ENCODE results near the gene NFIC. TPM values are rescaled to one million over a fixed set of nuclear protein-coding genes. Genes with fewer than 3 reads are reported as not detected.

The NFIC gene
- 38.3 and 102 TPM in 2 replicates for total RNA-seq

GRCh38 chr19:3365836-3366752 lies at the start of gene NFIC:
NFIC (plus strand) TSS chr19:3366583; CDS start chr19:3366637, 54 bp downstream.

GRCh38 chr19:3480383-3481091 lies 114.2 kb downstream of the NFIC start, which contains the start of gene SMIM24:
SMIM24 (minus strand) TSS chr19:3480525; CDS start chr19:3480463, 62 bp downstream.

GRCh38 chr19:3483226-3483628 lies 116.8 kb downstream of the NFIC start, which contains the start of gene SMIM44:
SMIM44 (minus strand) TSS chr19:3483441; CDS start chr19:3483403, 38 bp downstream.

GRCh38 chr19:3500429-3501101 lies 134.2 kb downstream of the NFIC start, which contains the start of gene DOHH:
DOHH (minus strand) TSS chr19:3500674; CDS start chr19:3496814, 3,860 bp downstream.

DNA sequence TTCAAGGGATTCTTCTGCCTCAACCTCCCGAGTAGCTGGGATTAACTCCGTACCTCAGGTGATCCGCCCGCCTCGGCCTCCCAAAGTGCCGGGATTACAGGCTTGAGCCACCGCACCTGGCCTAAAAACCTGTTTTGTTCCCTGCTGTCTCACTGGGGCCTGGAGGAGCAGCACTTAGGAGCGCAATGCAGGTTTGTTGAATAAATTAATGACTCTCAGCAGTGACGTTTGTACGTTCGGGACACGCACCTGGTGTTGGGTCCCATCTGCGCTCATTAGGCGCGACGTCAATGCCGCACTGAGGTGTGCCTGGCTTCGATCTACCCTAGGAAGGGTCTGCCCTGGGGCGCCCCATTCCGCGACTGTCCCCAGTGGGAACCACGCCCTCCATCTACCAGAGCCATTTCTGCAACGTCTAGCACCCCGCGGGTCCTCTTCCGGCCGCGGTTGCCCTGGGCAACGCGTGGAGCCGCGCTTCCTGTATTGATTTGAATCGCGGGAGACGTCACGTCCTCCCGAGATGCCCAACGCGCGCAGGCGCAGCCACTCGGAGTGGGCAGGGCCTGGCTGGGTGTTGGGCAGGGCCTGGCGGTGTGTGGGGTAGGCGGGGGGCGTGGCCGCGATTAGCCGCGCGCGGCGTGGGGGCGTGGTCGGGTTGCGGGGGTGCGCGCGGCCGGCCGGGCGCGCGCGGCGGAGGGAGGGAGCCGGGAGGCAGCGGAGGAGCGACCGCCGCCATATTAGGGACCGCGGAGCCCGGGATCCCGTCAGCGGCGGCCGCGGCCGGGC lies 139.4 kb downstream of the NFIC start, which contains the start of gene FZR1:
FZR1 (plus strand) TSS at position 714 of the 786 bp plus-strand sequence. CDS start 16,679 bp downstream, outside the sequence.

Other genes with a start within 250 kb of the NFIC start
- under 0.01 and 0.46 TPM in 2 replicates for gene GNA15, start 230.6 kb upstream of the NFIC start, total RNA-seq
- under 0.01 TPM in 1 of 2 replicates, not detected in the other for gene S1PR4, start 187.8 kb upstream of the NFIC start, total RNA-seq
- gene NCLN, start 180.7 kb upstream of the NFIC start, total RNA-seq = 65.6 and 85.4 TPM in 2 replicates
- not detected in 2 replicates for gene CELF5, start 141.9 kb upstream of the NFIC start, total RNA-seq
- gene SMIM24, start 113.9 kb downstream of the NFIC start, total RNA-seq = not detected in 2 replicates
- not detected in 2 replicates for gene SMIM44, start 116.9 kb downstream of the NFIC start, total RNA-seq
- 8.0 and 11.7 TPM in 2 replicates for gene DOHH, start 134.1 kb downstream of the NFIC start, total RNA-seq
- gene FZR1, start 139.7 kb downstream of the NFIC start, total RNA-seq = 29.7 and 51.3 TPM in 2 replicates
- not detected in 2 replicates for gene TEKTIP1, start 172.6 kb downstream of the NFIC start, total RNA-seq
- 117 and 155 TPM in 2 replicates for gene MFSD12, start 191.0 kb downstream of the NFIC start, total RNA-seq
- gene HMG20B, start 206.4 kb downstream of the NFIC start, total RNA-seq = 55.8 and 65.8 TPM in 2 replicates
- under 0.01 TPM in 1 of 2 replicates, not detected in the other for gene GIPC3, start 218.9 kb downstream of the NFIC start, total RNA-seq
- gene TBXA2R, start 240.3 kb downstream of the NFIC start, total RNA-seq = 0.89 and 2.2 TPM in 2 replicates

All from smooth muscle cell of the umbilical artery (primary cell).